Measurements from ENCODE around the gene ZNF318. TPM values are rescaled to one million over a fixed set of nuclear protein-coding genes. Genes with fewer than 3 reads are reported as not detected.
A peak's percentile ranks its signal among the peaks of the same experiment; 100 is the strongest.

Gene ZNF318
- total RNA-seq, 1 donor from 2014 or later, result 6.3 TPM

- Histone ChIP-seq H3K4me3 (ENCODE audit: low read length in 3 of 3) (no peak within 1 kb of the TSS), H3K36me3 (ENCODE audit: control insufficient read depth in 3 of 3, insufficient read depth in 3 of 3, low read length in 3 of 3) (no peaks in the 10 kb centered on the region), H3K9me3 (ENCODE audit: control insufficient read depth in 3 of 3, low read length in 3 of 3) (no peaks in the 10 kb centered on the region), H3K27ac (ENCODE audit: low read depth, low read length) (no peak within 1 kb of the TSS), H3K4me1 (ENCODE audit: control insufficient read depth in 3 of 3, insufficient read depth in 3 of 3, low read length in 3 of 3) (no peaks in the 10 kb centered on the region), H3K27me3 (ENCODE audit: control insufficient read depth in 3 of 3, insufficient read depth in 3 of 3, low read length in 3 of 3) (peaks cover 27 to 46% (median 34%) of the 10 kb centered on the region in 3 donors), H3K9ac (ENCODE audit: low read depth in 1 of 3, low read length in 3 of 3) (peak within 1 kb of the TSS in 1 of 3 donors; percentile 8)
Observed at GRCh38 chr6:43297644-43298564, 71.5 kb downstream of the ZNF318 start, which contains the start of gene SLC22A7. Gene SLC22A7 (plus strand): TSS chr6:43298260. CDS start chr6:43298359, 99 bp downstream.

- H3K4me1 ChIP-seq (ENCODE audit: control insufficient read depth in 3 of 3, insufficient read depth in 3 of 3, low read length in 3 of 3), result no peaks in the 10 kb centered on the region
- H3K9me3 ChIP-seq (ENCODE audit: control insufficient read depth in 3 of 3, low read length in 3 of 3), result no peaks in the 10 kb centered on the region
- no peak overlapping the region for H3K27ac ChIP-seq (ENCODE audit: low read depth, low read length)
- H3K27me3 ChIP-seq (ENCODE audit: control insufficient read depth in 3 of 3, insufficient read depth in 3 of 3, low read length in 3 of 3), result peaks cover 20 to 39% (median 27%) of the 10 kb centered on the region in 3 donors
- H3K9ac ChIP-seq (ENCODE audit: low read depth in 1 of 3, low read length in 3 of 3), result no peak overlapping the region
- H3K4me3 ChIP-seq (ENCODE audit: low read length in 3 of 3), result no peak overlapping the region
- no peaks in the 10 kb centered on the region for H3K36me3 ChIP-seq (ENCODE audit: control insufficient read depth in 3 of 3, insufficient read depth in 3 of 3, low read length in 3 of 3)
Observed at GRCh38 chr6:43296780-43297497, 72.5 kb downstream of the ZNF318 start.

GRCh38 chr6:43295456-43295855 lies 74.0 kb downstream of the ZNF318 start:
- Histone ChIP-seq H3K4me3 (ENCODE audit: low read length in 3 of 3) (no peak overlapping the region), H3K9me3 (ENCODE audit: control insufficient read depth in 3 of 3, low read length in 3 of 3) (no peaks in the 10 kb centered on the region)

GRCh38 chr6:43294536-43294935 lies 74.9 kb downstream of the ZNF318 start:
- Histone ChIP-seq H3K27ac (ENCODE audit: low read depth, low read length) (no peak overlapping the region), H3K4me3 (ENCODE audit: low read length in 3 of 3) (no peak overlapping the region)

More at GRCh38 chr6:43295456-43295855, 74.0 kb downstream of the ZNF318 start:
- Histone ChIP-seq H3K9ac (ENCODE audit: low read depth in 1 of 3, low read length in 3 of 3) (no peak overlapping the region), H3K27me3 (ENCODE audit: control insufficient read depth in 3 of 3, insufficient read depth in 3 of 3, low read length in 3 of 3) (peaks cover 8 to 24% (median 15%) of the 10 kb centered on the region in 3 donors), H3K4me1 (ENCODE audit: control insufficient read depth in 3 of 3, insufficient read depth in 3 of 3, low read length in 3 of 3) (no peaks in the 10 kb centered on the region), H3K27ac (ENCODE audit: low read depth, low read length) (no peak overlapping the region), H3K36me3 (ENCODE audit: control insufficient read depth in 3 of 3, insufficient read depth in 3 of 3, low read length in 3 of 3) (no peaks in the 10 kb centered on the region)

GRCh38 chr6:43293698-43294097 lies 75.7 kb downstream of the ZNF318 start:
- Histone ChIP-seq H3K4me3 (ENCODE audit: low read length in 3 of 3) (no peak overlapping the region), H3K9me3 (ENCODE audit: control insufficient read depth in 3 of 3, low read length in 3 of 3) (no peaks in the 10 kb centered on the region), H3K27ac (ENCODE audit: low read depth, low read length) (no peak overlapping the region), H3K9ac (ENCODE audit: low read depth in 1 of 3, low read length in 3 of 3) (no peak overlapping the region), H3K4me1 (ENCODE audit: control insufficient read depth in 3 of 3, insufficient read depth in 3 of 3, low read length in 3 of 3) (no peaks in the 10 kb centered on the region), H3K36me3 (ENCODE audit: control insufficient read depth in 3 of 3, insufficient read depth in 3 of 3, low read length in 3 of 3) (no peaks in the 10 kb centered on the region), H3K27me3 (ENCODE audit: control insufficient read depth in 3 of 3, insufficient read depth in 3 of 3, low read length in 3 of 3) (peaks cover 3 to 14% (median 5%) of the 10 kb centered on the region in 3 donors)

More at GRCh38 chr6:43294536-43294935, 74.9 kb downstream of the ZNF318 start:
- Histone ChIP-seq H3K36me3 (ENCODE audit: control insufficient read depth in 3 of 3, insufficient read depth in 3 of 3, low read length in 3 of 3) (no peaks in the 10 kb centered on the region), H3K9me3 (ENCODE audit: control insufficient read depth in 3 of 3, low read length in 3 of 3) (no peaks in the 10 kb centered on the region), H3K4me1 (ENCODE audit: control insufficient read depth in 3 of 3, insufficient read depth in 3 of 3, low read length in 3 of 3) (no peaks in the 10 kb centered on the region), H3K27me3 (ENCODE audit: control insufficient read depth in 3 of 3, insufficient read depth in 3 of 3, low read length in 3 of 3) (peaks cover 3 to 16% (median 12%) of the 10 kb centered on the region in 3 donors), H3K9ac (ENCODE audit: low read depth in 1 of 3, low read length in 3 of 3) (no peak overlapping the region)

- Histone ChIP-seq H3K9me3 (ENCODE audit: control insufficient read depth in 3 of 3, low read length in 3 of 3) (no peaks in the 10 kb centered on the region), H3K27ac (ENCODE audit: low read depth, low read length) (no peak overlapping the region), H3K36me3 (ENCODE audit: control insufficient read depth in 3 of 3, insufficient read depth in 3 of 3, low read length in 3 of 3) (no peaks in the 10 kb centered on the region), H3K4me1 (ENCODE audit: control insufficient read depth in 3 of 3, insufficient read depth in 3 of 3, low read length in 3 of 3) (no peaks in the 10 kb centered on the region), H3K9ac (ENCODE audit: low read depth in 1 of 3, low read length in 3 of 3) (no peak overlapping the region), H3K4me3 (ENCODE audit: low read length in 3 of 3) (no peak overlapping the region), H3K27me3 (ENCODE audit: control insufficient read depth in 3 of 3, insufficient read depth in 3 of 3, low read length in 3 of 3) (peaks cover 0 to 5% (median 3%) of the 10 kb centered on the region in 3 donors)
Observed at GRCh38 chr6:43292763-43293318, 76.6 kb downstream of the ZNF318 start.

GRCh38 chr6:43292341-43292740 lies 77.1 kb downstream of the ZNF318 start:
- Histone ChIP-seq H3K4me1 (ENCODE audit: control insufficient read depth in 3 of 3, insufficient read depth in 3 of 3, low read length in 3 of 3) (no peaks in the 10 kb centered on the region), H3K9me3 (ENCODE audit: control insufficient read depth in 3 of 3, low read length in 3 of 3) (no peaks in the 10 kb centered on the region), H3K4me3 (ENCODE audit: low read length in 3 of 3) (no peak overlapping the region), H3K27ac (ENCODE audit: low read depth, low read length) (no peak overlapping the region), H3K27me3 (ENCODE audit: control insufficient read depth in 3 of 3, insufficient read depth in 3 of 3, low read length in 3 of 3) (peaks cover 0 to 3% (median under 1%) of the 10 kb centered on the region in 3 donors), H3K9ac (ENCODE audit: low read depth in 1 of 3, low read length in 3 of 3) (no peak overlapping the region), H3K36me3 (ENCODE audit: control insufficient read depth in 3 of 3, insufficient read depth in 3 of 3, low read length in 3 of 3) (no peaks in the 10 kb centered on the region)

GRCh38 chr6:43291708-43292107 lies 77.7 kb downstream of the ZNF318 start:
- no peak overlapping the region for H3K4me3 ChIP-seq (ENCODE audit: low read length in 3 of 3)
- no peaks in the 10 kb centered on the region for H3K36me3 ChIP-seq (ENCODE audit: control insufficient read depth in 3 of 3, insufficient read depth in 3 of 3, low read length in 3 of 3)
- no peak overlapping the region for H3K9ac ChIP-seq (ENCODE audit: low read depth in 1 of 3, low read length in 3 of 3)
- peaks cover 0 to 4% (median 0%) of the 10 kb centered on the region in 3 donors for H3K27me3 ChIP-seq (ENCODE audit: control insufficient read depth in 3 of 3, insufficient read depth in 3 of 3, low read length in 3 of 3)
- no peaks in the 10 kb centered on the region for H3K4me1 ChIP-seq (ENCODE audit: control insufficient read depth in 3 of 3, insufficient read depth in 3 of 3, low read length in 3 of 3)
- no peak overlapping the region for H3K27ac ChIP-seq (ENCODE audit: low read depth, low read length)
- H3K9me3 ChIP-seq (ENCODE audit: control insufficient read depth in 3 of 3, low read length in 3 of 3), result no peaks in the 10 kb centered on the region

- Histone ChIP-seq H3K9ac (ENCODE audit: low read depth in 1 of 3, low read length in 3 of 3) (no peak overlapping the region), H3K27ac (ENCODE audit: low read depth, low read length) (no peak overlapping the region), H3K27me3 (ENCODE audit: control insufficient read depth in 3 of 3, insufficient read depth in 3 of 3, low read length in 3 of 3) (peaks cover 3 to 12% (median 4%) of the 10 kb centered on the region in 3 donors), H3K36me3 (ENCODE audit: control insufficient read depth in 3 of 3, insufficient read depth in 3 of 3, low read length in 3 of 3) (no peaks in the 10 kb centered on the region), H3K4me3 (ENCODE audit: low read length in 3 of 3) (no peak overlapping the region), H3K4me1 (ENCODE audit: control insufficient read depth in 3 of 3, insufficient read depth in 3 of 3, low read length in 3 of 3) (no peaks in the 10 kb centered on the region), H3K9me3 (ENCODE audit: control insufficient read depth in 3 of 3, low read length in 3 of 3) (no peaks in the 10 kb centered on the region)
Observed at GRCh38 chr6:43290905-43291355, 78.5 kb downstream of the ZNF318 start.

All from skeletal muscle tissue (tissue), 4 donors.